ENCODE measurements around the gene CDKN2B-AS1.

The CDKN2B-AS1 gene

GRCh38 chr9:21966140-21966851 is 28.3 kb upstream of the CDKN2B-AS1 start:
- no peak for TF ChIP-seq ZFX (IDR thresholded peaks at IDR 0.05; ENCODE audit: borderline replicate concordance)
- TF ChIP-seq, protein P1, sequence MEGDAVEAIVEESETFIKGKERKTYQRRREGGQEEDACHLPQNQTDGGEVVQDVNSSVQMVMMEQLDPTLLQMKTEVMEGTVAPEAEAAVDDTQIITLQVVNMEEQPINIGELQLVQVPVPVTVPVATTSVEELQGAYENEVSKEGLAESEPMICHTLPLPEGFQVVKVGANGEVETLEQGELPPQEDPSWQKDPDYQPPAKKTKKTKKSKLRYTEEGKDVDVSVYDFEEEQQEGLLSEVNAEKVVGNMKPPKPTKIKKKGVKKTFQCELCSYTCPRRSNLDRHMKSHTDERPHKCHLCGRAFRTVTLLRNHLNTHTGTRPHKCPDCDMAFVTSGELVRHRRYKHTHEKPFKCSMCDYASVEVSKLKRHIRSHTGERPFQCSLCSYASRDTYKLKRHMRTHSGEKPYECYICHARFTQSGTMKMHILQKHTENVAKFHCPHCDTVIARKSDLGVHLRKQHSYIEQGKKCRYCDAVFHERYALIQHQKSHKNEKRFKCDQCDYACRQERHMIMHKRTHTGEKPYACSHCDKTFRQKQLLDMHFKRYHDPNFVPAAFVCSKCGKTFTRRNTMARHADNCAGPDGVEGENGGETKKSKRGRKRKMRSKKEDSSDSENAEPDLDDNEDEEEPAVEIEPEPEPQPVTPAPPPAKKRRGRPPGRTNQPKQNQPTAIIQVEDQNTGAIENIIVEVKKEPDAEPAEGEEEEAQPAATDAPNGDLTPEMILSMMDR (IDR thresholded peaks at IDR 0.05) = no peak
- no peak overlapping the region for H3K27ac ChIP-seq

DNA sequence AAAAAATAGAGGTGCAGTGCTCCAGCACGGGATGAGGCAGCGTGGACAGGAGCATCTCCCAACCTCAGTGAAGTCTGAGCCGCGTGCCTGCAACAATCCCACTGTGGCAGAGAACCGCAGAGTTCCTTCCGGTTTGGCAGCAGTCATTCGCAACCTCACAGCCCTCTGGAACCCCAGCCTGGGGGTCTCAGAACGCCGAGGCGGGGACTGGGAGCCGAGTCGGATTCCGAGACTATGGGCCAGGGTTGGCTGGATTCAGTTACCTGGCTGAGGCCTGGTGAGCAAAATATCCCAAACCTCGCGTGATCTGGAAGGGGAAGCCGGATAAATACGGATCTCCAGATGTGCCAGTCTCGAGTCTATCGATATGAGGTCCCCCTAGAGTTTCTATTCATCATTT is 27.4 kb upstream of the CDKN2B-AS1 start:
- H3K27ac ChIP-seq = no peak overlapping the region
- no peak for TF ChIP-seq ZFX (IDR thresholded peaks at IDR 0.05; ENCODE audit: borderline replicate concordance)
- TF ChIP-seq, protein P1 (IDR thresholded peaks at IDR 0.05) = no peak

DNA sequence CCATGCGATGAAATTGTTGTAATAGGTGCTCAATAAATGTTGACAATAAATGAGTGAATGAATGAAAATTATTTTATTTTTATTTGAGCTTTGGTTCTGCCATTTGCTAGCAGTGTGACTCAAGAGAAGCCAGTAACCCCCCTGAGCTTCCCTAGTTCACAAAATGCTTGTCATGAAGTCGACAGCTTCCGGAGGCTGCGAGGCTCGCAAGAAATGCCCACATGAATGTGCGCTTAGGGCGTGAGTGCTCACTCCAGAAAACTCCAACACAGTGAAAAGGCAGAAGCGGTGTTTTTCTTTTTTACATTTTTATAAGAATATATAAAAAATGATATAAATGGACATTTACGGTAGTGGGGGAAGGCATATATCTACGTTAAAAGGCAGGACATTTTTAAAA is 26.9 kb upstream of the CDKN2B-AS1 start:
- H3K27ac ChIP-seq = no peak overlapping the region
- TF ChIP-seq ZFX (IDR thresholded peaks at IDR 0.05; ENCODE audit: borderline replicate concordance) = no peak
- TF ChIP-seq, protein P1 (IDR thresholded peaks at IDR 0.05) = no peak

DNA sequence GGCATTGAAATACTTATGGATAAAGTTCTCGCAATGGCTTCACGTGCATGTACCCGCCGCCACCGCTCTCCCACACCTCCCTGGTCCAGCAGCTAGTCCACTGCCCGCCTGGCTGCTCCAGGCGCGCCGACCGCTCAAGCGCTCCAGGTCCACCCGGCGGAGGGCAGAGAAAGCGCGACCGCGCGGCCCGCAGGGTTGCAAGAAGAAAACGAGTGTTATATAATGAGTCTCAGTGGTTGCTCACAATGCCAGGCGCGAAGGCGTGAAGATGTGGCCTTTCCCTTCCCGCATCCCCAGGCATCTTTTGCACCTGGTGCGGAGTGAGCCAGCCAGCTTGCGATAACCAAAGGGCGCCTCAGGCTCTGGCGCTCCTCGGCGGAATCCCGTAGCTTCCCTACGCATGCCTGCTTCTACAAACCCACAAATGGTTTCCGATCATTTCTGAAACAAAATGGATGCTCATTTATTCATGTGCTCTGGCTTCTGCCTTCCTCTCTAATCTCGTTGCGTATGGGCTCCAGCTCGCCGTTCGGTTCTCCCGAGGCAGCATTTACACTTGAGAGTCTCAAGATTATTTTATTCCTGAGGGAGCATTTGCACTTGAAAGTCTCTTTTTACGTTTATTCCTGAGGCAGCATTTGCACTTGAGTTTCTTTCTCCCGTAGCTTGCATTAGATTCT is 26.1 kb upstream of the CDKN2B-AS1 start:
- no peak overlapping the region for H3K27ac ChIP-seq
- no peak for TF ChIP-seq ZFX (IDR thresholded peaks at IDR 0.05; ENCODE audit: borderline replicate concordance)
- TF ChIP-seq, protein P1 (IDR thresholded peaks at IDR 0.05) = no peak

- no peak overlapping the region for H3K27ac ChIP-seq
- TF ChIP-seq, protein P1 (IDR thresholded peaks at IDR 0.05) = no peak
- no peak for TF ChIP-seq ZFX (IDR thresholded peaks at IDR 0.05; ENCODE audit: borderline replicate concordance)
Measured at GRCh38 chr9:21969011-21969940, 25.3 kb upstream of the CDKN2B-AS1 start.

DNA sequence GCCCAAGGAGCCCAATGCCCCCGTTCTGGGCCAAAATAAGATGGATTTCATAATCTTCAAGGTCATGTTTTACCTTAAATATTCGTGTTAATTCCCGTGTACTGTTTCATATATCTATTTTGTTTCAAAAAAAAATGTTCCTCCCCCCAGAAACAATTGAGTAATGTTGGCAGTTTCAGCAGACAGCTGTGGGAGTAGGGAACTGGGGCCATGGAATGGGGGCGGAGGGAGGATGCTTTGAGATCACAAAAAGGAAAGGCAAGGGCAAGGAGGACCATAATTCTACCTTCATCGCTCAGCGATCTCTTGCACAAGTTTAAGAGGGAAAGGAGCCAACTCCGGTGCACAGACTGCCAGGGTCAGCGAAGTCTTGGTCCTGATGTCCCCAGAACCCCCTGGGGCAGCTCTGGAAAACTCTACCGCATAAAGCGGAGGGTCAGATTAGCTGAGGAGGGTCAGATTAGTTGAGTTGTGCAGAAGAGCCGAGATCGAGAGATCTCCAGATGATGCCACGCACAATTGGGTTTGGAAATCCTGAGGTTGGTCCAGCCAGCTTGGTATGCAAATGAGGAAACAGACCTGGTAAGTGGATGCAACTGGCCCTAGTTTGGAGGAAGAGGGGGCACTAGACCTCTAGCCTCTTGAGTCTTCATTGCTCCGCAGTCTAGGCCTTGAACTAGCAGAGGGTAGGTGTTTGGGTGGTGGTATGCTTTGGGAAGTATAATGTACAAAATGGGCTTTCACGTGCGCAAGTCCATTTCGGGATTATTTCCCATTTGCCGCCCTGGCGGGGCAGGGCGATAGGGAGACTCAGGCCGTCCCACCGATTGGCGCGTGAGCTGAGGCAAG is 24.4 kb upstream of the CDKN2B-AS1 start:
- no peak overlapping the region for H3K27ac ChIP-seq
- TF ChIP-seq, protein P1 (IDR thresholded peaks at IDR 0.05) = no peak
- no peak for TF ChIP-seq ZFX (IDR thresholded peaks at IDR 0.05; ENCODE audit: borderline replicate concordance)
